Panc1 (cell line): ENCODE measurements around the gene EPHA6. TPM values are rescaled to one million over a fixed set of nuclear protein-coding genes. Genes with fewer than 3 reads are reported as not detected.

Experiments used
- ATAC-seq: fragments of 200-7000 bp; cut with Tn5 transposase; 2 replicates; pipeline ENCODE4 v1.9.1; 2020; ENCODE audit warnings: mild to moderate bottlenecking, moderate library complexity
- BruUV-seq: library from RNA; stranded (reverse); fragments of 400-500 nt; replicated peaks from 2 replicates; lab custom pipeline; 2021; lab: Mats Ljungman, UMichigan
- CTCF ChIA-PET: fragments of 300-600 bp; sonication (Branson Sonifier 250); formaldehyde crosslinking; loops from one replicate; lab custom pipeline; 2022; ENCODE audit warnings: antibody characterized with exemption; lab: Charles Lee
- POLR2A ChIA-PET: fragments of 300-600 bp; sonication (Branson Sonifier 250); formaldehyde crosslinking; loops from one replicate; lab custom pipeline; 2022; ENCODE audit warnings: antibody characterized with exemption; lab: Charles Lee
- DNase-seq: peaks from one replicate; pipeline ENCODE4 v3.0.0-alpha.2; 2010; ENCODE audit warnings: low read depth, low spot score
- H3K27ac ChIP-seq: 2 replicates; pipeline ENCODE4 v1.5.1; 2011; ENCODE audit warnings: mild to moderate bottlenecking, low read length, inconsistent platforms
- H3K27me3 ChIP-seq: fragments of 200-500 bp; sonication (Bioruptor generic); 2 replicates; pipeline ENCODE4 v1.6.0; 2014; ENCODE audit warnings: low read length, inconsistent platforms; ENCODE audit not compliant: control insufficient read depth, insufficient read depth
- H3K36me3 ChIP-seq: fragments of 200-500 bp; sonication (Bioruptor generic); 2 replicates; pipeline ENCODE4 v1.5.1; 2014; ENCODE audit warnings: inconsistent platforms, mild to moderate bottlenecking, low read length, moderate library complexity; ENCODE audit not compliant: control insufficient read depth, insufficient read depth
- H3K4me1 ChIP-seq: 2 replicates; pipeline ENCODE4 v1.5.1; 2011; ENCODE audit warnings: inconsistent platforms, mild to moderate bottlenecking, low read length, moderate library complexity; ENCODE audit not compliant: control insufficient read depth, insufficient read depth
- H3K4me3 ChIP-seq, 2 experiments: 2 replicates each; pipeline ENCODE4 v1.5.1; 2011 to 2012; ENCODE audit warnings: low read depth in 2 of 2, low read length in 2 of 2, mild to moderate bottlenecking in 2 of 2, inconsistent platforms in 1 of 2, moderate library complexity in 1 of 2
- H3K9me3 ChIP-seq: fragments of 200-500 bp; sonication (Bioruptor generic); 2 replicates; pipeline ENCODE4 v1.5.1; 2014; ENCODE audit warnings: low read depth, mild to moderate bottlenecking, inconsistent platforms, low read length, moderate library complexity; ENCODE audit not compliant: control insufficient read depth, insufficient read depth
- CTCF ChIP-seq: fragments of 450-650 bp; IDR thresholded peaks from 2 replicates; pipeline ENCODE4 v1.5.1; 2017; ENCODE audit warnings: mild to moderate bottlenecking
- POLR2AphosphoS5 ChIP-seq: IDR thresholded peaks from 2 replicates; pipeline ENCODE4 v1.6.1; 2012; ENCODE audit warnings: mild to moderate bottlenecking, low read depth, low read length, moderate library complexity
- SIN3A ChIP-seq: IDR thresholded peaks from 2 replicates; pipeline ENCODE4 v1.6.1; 2012; ENCODE audit warnings: low read depth, mild to moderate bottlenecking, low read length, moderate library complexity, borderline replicate concordance; ENCODE audit not compliant: insufficient read depth
- TCF7L2 ChIP-seq: IDR thresholded peaks from 2 replicates; pipeline ENCODE4 v1.6.1; 2011; ENCODE audit warnings: mild to moderate bottlenecking, low read depth, low read length, inconsistent platforms
- in situ Hi-C: cut with HindIII; loops from 2 replicates; pipeline ENCODE4 v1.10.0; 2016; ENCODE audit warnings: low sequenced_read_pairs, low pct_unique_long_range_greater_than_20kb
- intact Hi-C: fragments of 100-400 bp; cut with micrococcal nuclease; formaldehyde crosslinking; loops from one replicate; pipeline ENCODE4 v1.10.0; 2022; ENCODE audit not compliant: unreplicated experiment
- total RNA-seq: library from RNA; stranded (reverse); gene quantifications from one replicate; pipeline ENCODE4 v1.2.1, GENCODE V29; 2021; ENCODE audit not compliant: unreplicated experiment
- TF ChIP-seq, protein P1 (sequence below), 2 experiments: IDR thresholded peaks; 2 replicates each; pipeline ENCODE4 v1.6.1; 2011 to 2012; ENCODE audit warnings: low read depth in 2 of 2, control low read depth in 1 of 2, low read length in 1 of 2, mild to moderate bottlenecking in 1 of 2, moderate library complexity in 1 of 2; ENCODE audit not compliant: insufficient read depth in 1 of 2

EPHA6 gene
- total RNA-seq, 1 experiment from 2014 or later = 0.57 TPM

DNA sequence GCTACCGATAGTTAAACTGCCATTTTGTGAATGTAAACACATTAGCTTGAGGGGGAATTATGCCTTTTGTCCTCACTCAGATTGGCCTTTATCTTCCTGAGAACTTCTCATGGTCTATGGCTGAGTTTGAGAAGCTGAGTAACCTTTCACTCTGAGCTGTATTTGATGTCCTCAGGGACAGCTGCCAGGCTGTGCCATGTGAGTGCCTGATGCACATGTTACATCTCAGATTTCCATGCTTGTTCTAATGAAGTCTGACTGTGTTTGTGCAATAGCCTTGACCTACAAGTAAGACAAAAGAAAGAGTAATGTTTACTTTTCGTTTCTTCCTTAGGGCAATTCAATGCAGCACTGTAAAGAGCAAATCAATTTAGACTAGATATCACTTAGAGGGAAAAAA, 906.0 kb downstream of the EPHA6 start:
- Histone ChIP-seq H3K27ac (no peak overlapping the region), H3K27me3 (no peaks in the 10 kb centered on the region), H3K9me3 (no peaks in the 10 kb centered on the region), H3K36me3 (no peaks in the 10 kb centered on the region), H3K4me3 (no peak overlapping the region), H3K4me1 (no peaks in the 10 kb centered on the region)
- intact Hi-C loops (no loop called here), in situ Hi-C loops (no loop called here)
- TF ChIP-seq TCF7L2 (no peak), CTCF (no peak), POLR2AphosphoS5 (no peak), SIN3A (no peak)
- TF ChIP-seq, protein P1, sequence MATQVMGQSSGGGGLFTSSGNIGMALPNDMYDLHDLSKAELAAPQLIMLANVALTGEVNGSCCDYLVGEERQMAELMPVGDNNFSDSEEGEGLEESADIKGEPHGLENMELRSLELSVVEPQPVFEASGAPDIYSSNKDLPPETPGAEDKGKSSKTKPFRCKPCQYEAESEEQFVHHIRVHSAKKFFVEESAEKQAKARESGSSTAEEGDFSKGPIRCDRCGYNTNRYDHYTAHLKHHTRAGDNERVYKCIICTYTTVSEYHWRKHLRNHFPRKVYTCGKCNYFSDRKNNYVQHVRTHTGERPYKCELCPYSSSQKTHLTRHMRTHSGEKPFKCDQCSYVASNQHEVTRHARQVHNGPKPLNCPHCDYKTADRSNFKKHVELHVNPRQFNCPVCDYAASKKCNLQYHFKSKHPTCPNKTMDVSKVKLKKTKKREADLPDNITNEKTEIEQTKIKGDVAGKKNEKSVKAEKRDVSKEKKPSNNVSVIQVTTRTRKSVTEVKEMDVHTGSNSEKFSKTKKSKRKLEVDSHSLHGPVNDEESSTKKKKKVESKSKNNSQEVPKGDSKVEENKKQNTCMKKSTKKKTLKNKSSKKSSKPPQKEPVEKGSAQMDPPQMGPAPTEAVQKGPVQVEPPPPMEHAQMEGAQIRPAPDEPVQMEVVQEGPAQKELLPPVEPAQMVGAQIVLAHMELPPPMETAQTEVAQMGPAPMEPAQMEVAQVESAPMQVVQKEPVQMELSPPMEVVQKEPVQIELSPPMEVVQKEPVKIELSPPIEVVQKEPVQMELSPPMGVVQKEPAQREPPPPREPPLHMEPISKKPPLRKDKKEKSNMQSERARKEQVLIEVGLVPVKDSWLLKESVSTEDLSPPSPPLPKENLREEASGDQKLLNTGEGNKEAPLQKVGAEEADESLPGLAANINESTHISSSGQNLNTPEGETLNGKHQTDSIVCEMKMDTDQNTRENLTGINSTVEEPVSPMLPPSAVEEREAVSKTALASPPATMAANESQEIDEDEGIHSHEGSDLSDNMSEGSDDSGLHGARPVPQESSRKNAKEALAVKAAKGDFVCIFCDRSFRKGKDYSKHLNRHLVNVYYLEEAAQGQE (IDR thresholded peaks at IDR 0.05; ENCODE audit: insufficient read depth in 1 of 2, low read depth in 2 of 2, low read length in 1 of 2) = no peak
- ATAC-seq (no peak), DNase-seq (no peak)
- ChIA-PET CTCF (no interaction called here), POLR2A (no interaction called here)
- BruUV-seq = no TSS peak

- Histone ChIP-seq H3K4me1 (no peaks in the 10 kb centered on the region), H3K9me3 (no peaks in the 10 kb centered on the region), H3K4me3 (no peak overlapping the region), H3K36me3 (no peaks in the 10 kb centered on the region), H3K27ac (no peak overlapping the region), H3K27me3 (no peaks in the 10 kb centered on the region)
- intact Hi-C loops = no loop called here
- DNase-seq (no peak), ATAC-seq (no peak)
- BruUV-seq = no TSS peak
- ChIA-PET POLR2A (no interaction called here), CTCF (no interaction called here)
- TF ChIP-seq TCF7L2 (no peak), CTCF (no peak), POLR2AphosphoS5 (no peak), SIN3A (no peak)
- in situ Hi-C loops = no loop called here
Measured at GRCh38 chr3:97721446-97721845, 907.1 kb downstream of the EPHA6 start.
